ENCODE measurements around the gene SHISAL2B. TPM values are rescaled to one million over a fixed set of nuclear protein-coding genes. Genes with fewer than 3 reads are reported as not detected.

SHISAL2B gene
- polyA plus RNA-seq, 3 donors = not detected

- no peak overlapping the region for H3K27ac Mint-ChIP-seq
- 100% methylated on average over 4 of the region's 5 CpGs for WGBS (ENCODE audit: insufficient coverage)
- H2AFZ ChIP-seq (ENCODE audit: insufficient read depth, low read depth, low read length, poor library complexity, severe bottlenecking) = no peak overlapping the region
These were observed 4.4 kb upstream of the SHISAL2B start for GRCh38 chr5:64685866-64686265.

GRCh38 chr5:64688391-64688790 lies 1.9 kb upstream of the SHISAL2B start:
- no peak overlapping the region for H3K4me3 Mint-ChIP-seq
- no CpG with 5 or more reads among the region's 3 CpGs for WGBS (ENCODE audit: insufficient coverage)

More at GRCh38 chr5:64685866-64686265, 4.4 kb upstream of the SHISAL2B start:
- no peaks in the 10 kb centered on the region for H3K79me2 ChIP-seq (ENCODE audit: insufficient read depth, low read length)
- Mint-ChIP-seq H3K9me3 (peaks cover 0 to 8% (median 3%) of the 10 kb centered on the region in 7 donors), H3K4me3 (no peak overlapping the region), H3K27me3 (ENCODE audit: low read depth in 3 of 3) (peaks cover 14 to 34% (median 27%) of the 10 kb centered on the region in 3 donors), H3K36me3 (no peaks in the 10 kb centered on the region), H3K4me1 (peaks cover 6% of the 10 kb centered on the region)
- no peak for DNase-seq
- TF ChIP-seq CTCF (IDR thresholded peaks at IDR 0.05) = no peak
- no peak overlapping the region for H3K4me3 ChIP-seq (replicated peaks in 1 of 3; ENCODE audit: low read depth in 2 of 3, low read length in 3 of 3)
- H3K9me3 ChIP-seq (replicated peaks in 1 of 2; ENCODE audit: control insufficient read depth in 1 of 2, insufficient read depth in 1 of 2, low read length in 2 of 2) = peaks cover 0 to 8% of the 10 kb centered on the region in 2 donors
- peaks cover 24 to 26% of the 10 kb centered on the region in 2 donors for H3K27me3 ChIP-seq (ENCODE audit: control insufficient read depth in 2 of 2, insufficient read depth in 2 of 2, low read length in 2 of 2)
- intact Hi-C loops (cut with micrococcal nuclease) = no loop called here
- H3K4me2 ChIP-seq (replicated peaks; ENCODE audit: extremely low read depth, low read length, poor library complexity, severe bottlenecking) = no peak overlapping the region
- no peak overlapping the region for H3K9ac ChIP-seq (ENCODE audit: insufficient read depth, low read length, poor library complexity, severe bottlenecking)
- H3K4me1 ChIP-seq (ENCODE audit: control insufficient read depth in 1 of 2, insufficient read depth in 2 of 2, low read length in 2 of 2) = no peaks in the 10 kb centered on the region
- no peaks in the 10 kb centered on the region for H4K20me1 ChIP-seq (ENCODE audit: insufficient read depth, low read length)
- H3K36me3 ChIP-seq (replicated peaks in 1 of 2; ENCODE audit: control insufficient read depth in 1 of 2, insufficient read depth in 2 of 2, low read length in 2 of 2) = no peaks in the 10 kb centered on the region
- no peak overlapping the region for H3K27ac ChIP-seq (ENCODE audit: low read depth in 1 of 2, low read length in 2 of 2)

More at GRCh38 chr5:64688391-64688790, 1.9 kb upstream of the SHISAL2B start:
- no peak overlapping the region for H3K4me2 ChIP-seq (replicated peaks; ENCODE audit: extremely low read depth, low read length, poor library complexity, severe bottlenecking)
- peaks cover 35 to 48% (median 40%) of the 10 kb centered on the region in 3 donors for H3K27me3 Mint-ChIP-seq (ENCODE audit: low read depth in 3 of 3)
- H3K27ac Mint-ChIP-seq = no peak overlapping the region
- peaks cover 6% of the 10 kb centered on the region for H3K4me1 Mint-ChIP-seq
- H3K4me1 ChIP-seq (ENCODE audit: control insufficient read depth in 1 of 2, insufficient read depth in 2 of 2, low read length in 2 of 2) = no peaks in the 10 kb centered on the region
- no peak for TF ChIP-seq CTCF (IDR thresholded peaks at IDR 0.05)
- H3K27ac ChIP-seq (ENCODE audit: low read depth in 1 of 2, low read length in 2 of 2) = no peak overlapping the region
- no peaks in the 10 kb centered on the region for H4K20me1 ChIP-seq (ENCODE audit: insufficient read depth, low read length)
- no peaks in the 10 kb centered on the region for H3K36me3 ChIP-seq (replicated peaks in 1 of 2; ENCODE audit: control insufficient read depth in 1 of 2, insufficient read depth in 2 of 2, low read length in 2 of 2)
- intact Hi-C loops (cut with micrococcal nuclease) = no loop called here
- peaks cover 42 to 43% of the 10 kb centered on the region in 2 donors for H3K27me3 ChIP-seq (ENCODE audit: control insufficient read depth in 2 of 2, insufficient read depth in 2 of 2, low read length in 2 of 2)
- H2AFZ ChIP-seq (ENCODE audit: insufficient read depth, low read depth, low read length, poor library complexity, severe bottlenecking) = no peak overlapping the region
- H3K4me3 ChIP-seq (replicated peaks in 1 of 3; ENCODE audit: low read depth in 2 of 3, low read length in 3 of 3) = no peak overlapping the region
- H3K79me2 ChIP-seq (ENCODE audit: insufficient read depth, low read length) = no peaks in the 10 kb centered on the region
- peaks cover 0 to 19% of the 10 kb centered on the region in 2 donors for H3K9me3 ChIP-seq (replicated peaks in 1 of 2; ENCODE audit: control insufficient read depth in 1 of 2, insufficient read depth in 1 of 2, low read length in 2 of 2)
- H3K9ac ChIP-seq (ENCODE audit: insufficient read depth, low read length, poor library complexity, severe bottlenecking) = no peak overlapping the region
- DNase-seq = no peak
- no peaks in the 10 kb centered on the region for H3K36me3 Mint-ChIP-seq
- H3K9me3 Mint-ChIP-seq = peaks cover 0 to 11% (median 2%) of the 10 kb centered on the region in 7 donors
